OCI-LY3 (cell line): Measurements from ENCODE around the gene SLAIN2.

Experiments used
- H2AFZ ChIP-seq: fragments of 200-600, 300-600 bp; shearing (Covaris generic); 2 replicates; pipeline ENCODE4 v1.6.0; 2014; ENCODE audit warnings: antibody characterized with exemption, low read depth, low read length
- H3K27ac ChIP-seq: fragments of 200-600, 300-600 bp; sonication (generic); 2 replicates; pipeline ENCODE4 v1.5.1; 2014; ENCODE audit warnings: mild to moderate bottlenecking, low read length, moderate library complexity, mixed read lengths
- H3K27me3 ChIP-seq: fragments of 200-600, 300-600 bp; sonication (generic); 2 replicates; pipeline ENCODE4 v1.6.1; 2014; ENCODE audit warnings: low read depth, low read length, mixed read lengths
- H3K36me3 ChIP-seq: fragments of 200-600, 300-600 bp; sonication (generic); replicated peaks from 2 replicates; pipeline ENCODE3; 2014; ENCODE audit warnings: low read depth, low read length, mixed read lengths
- H3K4me1 ChIP-seq: fragments of 300-600, 200-600 bp; sonication (generic); 2 replicates; pipeline ENCODE4 v1.6.1; 2014; ENCODE audit warnings: low read length, mixed read lengths
- H3K4me2 ChIP-seq: fragments of 200-600, 300-600 bp; sonication (generic); 2 replicates; pipeline ENCODE4 v1.6.1; 2014; ENCODE audit warnings: low read length, mixed read lengths
- H3K4me3 ChIP-seq: fragments of 300-600, 200-600 bp; sonication (generic); 2 replicates; pipeline ENCODE4 v1.5.1; 2014; ENCODE audit warnings: antibody characterized with exemption, mild to moderate bottlenecking, low read length, moderate library complexity
- H3K79me2 ChIP-seq: fragments of 300-600, 200-600 bp; shearing (Covaris generic); 2 replicates; pipeline ENCODE4 v1.6.1; 2014; ENCODE audit warnings: mild to moderate bottlenecking, low read length, mixed read lengths
- H3K9ac ChIP-seq: fragments of 300-600, 200-600 bp; shearing (Covaris generic); 2 replicates; pipeline ENCODE4 v1.6.0; 2014; ENCODE audit warnings: mild to moderate bottlenecking, low read length, moderate library complexity
- H3K9me3 ChIP-seq: fragments of 200-600, 300-600 bp; shearing (Covaris generic); 2 replicates; pipeline ENCODE4 v1.6.1; 2014; ENCODE audit warnings: low read length, mixed read lengths; ENCODE audit not compliant: insufficient read depth
- H4K20me1 ChIP-seq: fragments of 200-600, 300-600 bp; sonication (generic); 2 replicates; pipeline ENCODE4 v1.6.1; 2016; ENCODE audit warnings: low read length, mixed read lengths; ENCODE audit not compliant: insufficient read depth
- CTCF ChIP-seq: fragments of 200-600, 300-600 bp; sonication (generic); IDR thresholded peaks from 2 replicates; pipeline ENCODE4 v1.5.1; 2014; ENCODE audit warnings: antibody characterized with exemption, low read length, low read depth
- EZH2phosphoT487 ChIP-seq: fragments of 200-600 bp; shearing (Covaris generic); IDR thresholded peaks from 2 replicates; pipeline ENCODE4 v1.6.1; 2018; ENCODE audit warnings: antibody characterized with exemption, mixed run types, low read depth

The SLAIN2 gene

DNA sequence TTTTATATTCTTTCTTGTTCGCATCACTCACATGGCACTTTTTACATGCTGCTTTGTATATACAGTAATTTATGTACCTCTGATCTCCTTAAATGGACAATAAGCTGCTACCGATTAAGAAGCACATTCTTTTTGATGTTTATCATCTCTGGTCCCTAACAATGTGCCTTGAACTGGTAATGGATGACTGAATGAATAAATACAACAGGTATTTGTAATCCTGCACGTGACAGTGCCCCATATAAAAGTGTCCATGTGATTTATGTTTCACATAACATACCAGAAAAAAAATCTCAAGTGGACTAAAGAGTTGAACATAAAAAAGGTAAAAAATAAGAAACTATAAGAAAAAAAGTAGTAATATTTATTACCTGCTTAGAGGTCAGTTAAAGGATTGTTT, 7.7 kb upstream of the SLAIN2 start:
- TF ChIP-seq EZH2phosphoT487 = no peak
- TF ChIP-seq CTCF = no peak
- Histone ChIP-seq H3K9me3 (no peaks in the 10 kb centered on the region), H3K4me2 (no peak overlapping the region), H3K4me3 (no peak overlapping the region), H3K79me2 (no peaks in the 10 kb centered on the region), H3K4me1 (peaks cover 4% of the 10 kb centered on the region; the same call in 1 of the 2 replicates), H3K9ac (no peak overlapping the region), H3K27ac (no peak overlapping the region), H3K36me3 (no peaks in the 10 kb centered on the region), H4K20me1 (no peaks in the 10 kb centered on the region), H3K27me3 (peaks cover 5% of the 10 kb centered on the region; the same call in 1 of the 2 replicates), H2AFZ (no peak overlapping the region)

DNA sequence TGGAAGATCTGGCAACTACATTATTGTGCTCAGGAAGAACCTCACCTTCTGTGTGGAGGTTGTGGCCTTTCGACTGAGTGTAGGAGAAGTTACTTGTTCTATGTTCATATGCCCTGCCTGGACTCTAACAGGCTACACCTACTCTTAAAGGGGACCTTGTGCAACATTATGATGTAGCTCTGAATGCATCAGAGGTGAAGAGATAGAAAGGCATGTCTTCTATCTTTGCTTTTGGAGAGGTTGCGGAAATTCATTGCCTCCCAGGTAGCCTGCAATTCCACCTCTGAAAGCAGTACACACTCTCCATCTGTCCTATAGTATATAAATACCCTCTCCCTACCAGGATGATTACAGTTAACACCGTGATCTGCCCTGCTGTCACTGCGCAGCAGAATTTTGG, 7.1 kb upstream of the SLAIN2 start:
- Histone ChIP-seq H3K9me3 (no peaks in the 10 kb centered on the region), H3K9ac (no peak overlapping the region), H3K36me3 (no peaks in the 10 kb centered on the region), H4K20me1 (no peaks in the 10 kb centered on the region), H3K4me3 (no peak overlapping the region), H3K79me2 (no peaks in the 10 kb centered on the region), H3K27me3 (peaks cover 3% of the 10 kb centered on the region; the same call in 1 of the 2 replicates), H2AFZ (no peak overlapping the region), H3K4me1 (peaks cover 4% of the 10 kb centered on the region; the same call in 1 of the 2 replicates), H3K27ac (no peak overlapping the region), H3K4me2 (no peak overlapping the region)
- no peak for TF ChIP-seq CTCF
- TF ChIP-seq EZH2phosphoT487 = no peak

DNA sequence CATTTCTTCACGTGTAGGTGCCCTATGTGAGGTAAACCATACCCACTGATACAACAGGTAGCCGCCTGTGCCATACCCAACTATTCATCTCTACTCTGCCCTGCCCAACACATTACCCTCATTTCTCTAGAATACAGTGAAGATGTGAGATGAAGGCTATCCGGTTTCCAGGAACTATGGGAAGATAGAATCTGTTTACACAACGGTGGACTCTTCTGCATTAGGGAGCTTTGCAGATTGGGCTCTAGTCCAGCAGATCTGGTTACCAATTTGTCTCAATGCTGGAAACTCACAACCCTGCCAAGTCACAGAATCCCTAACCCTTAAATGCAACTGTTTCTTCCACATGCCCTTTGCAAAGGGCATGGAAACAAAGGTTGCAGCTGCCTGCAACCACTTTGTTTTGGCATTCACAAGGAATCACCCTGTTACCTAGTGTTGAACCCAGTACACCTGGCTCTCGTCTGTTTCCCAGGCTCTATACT, 6.4 kb upstream of the SLAIN2 start:
- H3K9ac ChIP-seq = no peak overlapping the region
- no peaks in the 10 kb centered on the region for H3K9me3 ChIP-seq
- no peak overlapping the region for H2AFZ ChIP-seq
- peaks cover 4% of the 10 kb centered on the region; the same call in 1 of the 2 replicates for H3K4me1 ChIP-seq
- no peaks in the 10 kb centered on the region for H3K27me3 ChIP-seq
- no peak overlapping the region for H3K4me2 ChIP-seq
- no peak overlapping the region for H3K27ac ChIP-seq
- no peaks in the 10 kb centered on the region for H3K36me3 ChIP-seq
- no peak for TF ChIP-seq EZH2phosphoT487
- TF ChIP-seq CTCF = no peak
- H3K79me2 ChIP-seq = no peaks in the 10 kb centered on the region
- no peak overlapping the region for H3K4me3 ChIP-seq
- H4K20me1 ChIP-seq = no peaks in the 10 kb centered on the region

- H3K27me3 ChIP-seq = no peaks in the 10 kb centered on the region
- H3K4me1 ChIP-seq = peaks cover 9% of the 10 kb centered on the region; the same call in 1 of the 2 replicates
- no peak overlapping the region for H3K9ac ChIP-seq
- H3K9me3 ChIP-seq = no peaks in the 10 kb centered on the region
- no peaks in the 10 kb centered on the region for H3K79me2 ChIP-seq
- H2AFZ ChIP-seq = no peak overlapping the region
- no peak overlapping the region for H3K4me3 ChIP-seq
- H3K27ac ChIP-seq = no peak overlapping the region
- no peaks in the 10 kb centered on the region for H4K20me1 ChIP-seq
- H3K36me3 ChIP-seq = no peaks in the 10 kb centered on the region
- TF ChIP-seq CTCF (no peak), EZH2phosphoT487 (no peak)
- no peak overlapping the region for H3K4me2 ChIP-seq
Measured at GRCh38 chr4:48336146-48336870, 5.0 kb upstream of the SLAIN2 start.
